H9 (cell line): ENCODE measurements around the gene PLCZ1. TPM values are rescaled to one million over a fixed set of nuclear protein-coding genes. Genes with fewer than 3 reads are reported as not detected.
"Not testable (repeated sequence)": the region's sequence is repeated elsewhere in the genome, so short reads cannot be mapped to it uniquely, and the experiment has no call there.

Source experiments
- DNase-seq: peaks from one replicate; pipeline ENCODE4 v3.0.0-alpha.2; 2017
- H2AFZ ChIP-seq: one replicate; pipeline ENCODE4 v1.6.1; 2013; ENCODE audit warnings: mild to moderate bottlenecking, low read length, control low read depth, moderate library complexity
- H2AK5ac ChIP-seq: 2 replicates; pipeline ENCODE4 v1.6.1; 2013; ENCODE audit warnings: low read length, control low read depth, mixed read lengths; ENCODE audit not compliant: insufficient read length
- H2BK120ac ChIP-seq: one replicate; pipeline ENCODE4 v1.6.1; 2013; ENCODE audit warnings: low read depth, mild to moderate bottlenecking, low read length, control low read depth, inconsistent platforms; ENCODE audit not compliant: poor library complexity, severe bottlenecking
- H2BK12ac ChIP-seq: 2 replicates; pipeline ENCODE4 v1.6.1; 2013; ENCODE audit warnings: low read length, control low read depth, mixed read lengths, low read depth; ENCODE audit not compliant: insufficient read length
- H2BK15ac ChIP-seq: 2 replicates; pipeline ENCODE4 v1.6.1; 2013; ENCODE audit warnings: low read depth, low read length, control low read depth
- H2BK20ac ChIP-seq: one replicate; pipeline ENCODE4 v1.6.1; 2013; ENCODE audit warnings: low read depth, mild to moderate bottlenecking, low read length, control low read depth, inconsistent platforms; ENCODE audit not compliant: poor library complexity, severe bottlenecking
- H2BK5ac ChIP-seq: 2 replicates; pipeline ENCODE4 v1.6.1; 2013; ENCODE audit warnings: low read length, control low read depth, mixed read lengths; ENCODE audit not compliant: insufficient read length
- H3K14ac ChIP-seq: 2 replicates; pipeline ENCODE4 v1.6.1; 2013; ENCODE audit warnings: low read length, control low read depth; ENCODE audit not compliant: insufficient read depth
- H3K18ac ChIP-seq: 2 replicates; pipeline ENCODE4 v1.6.1; 2013; ENCODE audit warnings: low read depth, mild to moderate bottlenecking, mixed read lengths, low read length, control low read depth; ENCODE audit not compliant: insufficient read length
- H3K23ac ChIP-seq: 2 replicates; pipeline ENCODE4 v1.6.1; 2013; ENCODE audit warnings: low read length, control low read depth, mixed read lengths, low read depth; ENCODE audit not compliant: insufficient read length
- H3K23me2 ChIP-seq: 2 replicates; pipeline ENCODE4 v1.6.1; 2013; ENCODE audit warnings: low read depth, mild to moderate bottlenecking, mixed read lengths, low read length, control low read depth; ENCODE audit not compliant: insufficient read length, poor library complexity, severe bottlenecking
- H3K27ac ChIP-seq: 2 replicates; pipeline ENCODE4 v1.5.1; 2013; ENCODE audit warnings: low read length, control low read depth, mixed read lengths, low read depth; ENCODE audit not compliant: insufficient read length
- H3K27me3 ChIP-seq: 2 replicates; pipeline ENCODE4 v1.6.1; 2013; ENCODE audit warnings: low read length, control low read depth, inconsistent platforms; ENCODE audit not compliant: insufficient read depth
- H3K4ac ChIP-seq: 2 replicates; pipeline ENCODE4 v1.6.1; 2013; ENCODE audit warnings: low read depth, mild to moderate bottlenecking, control low read depth, inconsistent platforms, low read length, moderate library complexity
- H3K4me1 ChIP-seq: 2 replicates; pipeline ENCODE4 v1.6.1; 2013; ENCODE audit warnings: low read length, control low read depth, inconsistent platforms; ENCODE audit not compliant: insufficient read depth
- H3K4me2 ChIP-seq: 2 replicates; pipeline ENCODE4 v1.6.1; 2013; ENCODE audit warnings: low read length, control low read depth, mixed read lengths; ENCODE audit not compliant: insufficient read length, insufficient read depth
- H3K56ac ChIP-seq: 2 replicates; pipeline ENCODE4 v1.6.1; 2013; ENCODE audit warnings: low read depth, mild to moderate bottlenecking, mixed read lengths, low read length, control low read depth; ENCODE audit not compliant: insufficient read length
- H3K79me1 ChIP-seq: 2 replicates; pipeline ENCODE4 v1.6.1; 2013; ENCODE audit warnings: low read depth, mild to moderate bottlenecking, moderate library complexity, low read length, control low read depth, inconsistent platforms; ENCODE audit not compliant: insufficient read depth, poor library complexity, severe bottlenecking
- H3K79me2 ChIP-seq: 2 replicates; pipeline ENCODE4 v1.6.1; 2013; ENCODE audit warnings: low read length, control low read depth, inconsistent platforms; ENCODE audit not compliant: insufficient read depth
- H3K9ac ChIP-seq: 2 replicates; pipeline ENCODE4 v1.6.1; 2013; ENCODE audit warnings: low read length, control low read depth, mixed read lengths; ENCODE audit not compliant: insufficient read length; ENCODE audit errors: extremely low read depth
- H3K9me3 ChIP-seq: one replicate; pipeline ENCODE4 v1.6.1; 2013; ENCODE audit warnings: low read depth, low read length, inconsistent platforms; ENCODE audit not compliant: control insufficient read depth
- H3T11ph ChIP-seq: one replicate; pipeline ENCODE4 v1.6.1; 2013; ENCODE audit warnings: mild to moderate bottlenecking, low read length, control low read depth, inconsistent platforms
- H4K20me1 ChIP-seq: one replicate; pipeline ENCODE4 v1.6.1; 2013; ENCODE audit not compliant: control insufficient read depth, insufficient read length, insufficient read depth
- H4K5ac ChIP-seq: 2 replicates; pipeline ENCODE4 v1.6.1; 2013; ENCODE audit warnings: low read depth, mild to moderate bottlenecking, mixed read lengths, low read length, control low read depth; ENCODE audit not compliant: insufficient read length
- H4K8ac ChIP-seq: replicated peaks from 2 replicates; pipeline ENCODE4 v1.6.1; 2013; ENCODE audit warnings: low read length, control low read depth, mixed read lengths, low read depth; ENCODE audit not compliant: insufficient read length
- H4K91ac ChIP-seq: 2 replicates; pipeline ENCODE4 v1.6.1; 2013; ENCODE audit warnings: low read depth, mild to moderate bottlenecking, moderate library complexity, mixed read lengths, low read length, control low read depth; ENCODE audit not compliant: insufficient read length
- H3K27ac Mint-ChIP-seq, 3 experiments: 2 replicates in 2 of 3; 3 replicates in 1 of 3; pipeline ENCODE4 v1.8.0; 2020 to 2021; ENCODE audit warnings: mixed read lengths in 3 of 3, mild to moderate bottlenecking in 1 of 3, moderate library complexity in 1 of 3
- H3K27me3 Mint-ChIP-seq: 2 replicates; pipeline ENCODE4 v1.8.0; 2021; ENCODE audit warnings: low read depth, mild to moderate bottlenecking, moderate library complexity, mixed read lengths
- H3K36me3 Mint-ChIP-seq, 3 experiments: 2 replicates in 2 of 3; 3 replicates in 1 of 3; pipeline ENCODE4 v1.8.0; 2020 to 2021; ENCODE audit warnings: low read depth in 3 of 3, mixed read lengths in 3 of 3; ENCODE audit not compliant: insufficient read depth in 1 of 3
- H3K4me1 Mint-ChIP-seq, 2 experiments: 2 replicates each; pipeline ENCODE4 v1.8.0; 2020; ENCODE audit warnings: mixed read lengths in 2 of 2
- H3K4me3 Mint-ChIP-seq, 2 experiments: 2 replicates in 1 of 2; 3 replicates in 1 of 2; pipeline ENCODE4 v1.8.0; 2020 to 2021; ENCODE audit warnings: mild to moderate bottlenecking in 2 of 2, mixed read lengths in 2 of 2, moderate library complexity in 1 of 2
- H3K9me3 Mint-ChIP-seq, 2 experiments: 2 replicates in 1 of 2; 3 replicates in 1 of 2; pipeline ENCODE4 v1.8.0; 2020; ENCODE audit warnings: mild to moderate bottlenecking in 2 of 2, mixed read lengths in 2 of 2, moderate library complexity in 1 of 2
- WGBS: extraction: QIAGEN DNeasy Blood & Tissue Kit; methylation state at CpG from one replicate; pipeline ENCODE4 v1.1.7; 2013; ENCODE audit warnings: missing lambda C conversion rate, low lambda C conversion rate, mixed read lengths; ENCODE audit not compliant: insufficient read length; ENCODE audit errors: extremely low coverage; 5-methylcytosine and 5-hydroxymethylcytosine counted together
- long read RNA-seq: library from polyadenylated mRNA; unstranded; transcript quantifications from one replicate; pipeline ENCODE4 v2.0.0, GENCODE V29; 2020
- total RNA-seq: library from RNA; stranded (reverse); gene quantifications from 2 replicates; pipeline ENCODE4 v1.2.1, GENCODE V29; 2021
- TF ChIP-seq, protein P1 (sequence below): fragments of 200-600 bp; sonication (generic); conservative IDR thresholded peaks from 3 replicates; pipeline ENCODE4 v1.8.0; 2021; ENCODE audit warnings: antibody characterized with exemption, mild to moderate bottlenecking

PLCZ1 gene, protein sequence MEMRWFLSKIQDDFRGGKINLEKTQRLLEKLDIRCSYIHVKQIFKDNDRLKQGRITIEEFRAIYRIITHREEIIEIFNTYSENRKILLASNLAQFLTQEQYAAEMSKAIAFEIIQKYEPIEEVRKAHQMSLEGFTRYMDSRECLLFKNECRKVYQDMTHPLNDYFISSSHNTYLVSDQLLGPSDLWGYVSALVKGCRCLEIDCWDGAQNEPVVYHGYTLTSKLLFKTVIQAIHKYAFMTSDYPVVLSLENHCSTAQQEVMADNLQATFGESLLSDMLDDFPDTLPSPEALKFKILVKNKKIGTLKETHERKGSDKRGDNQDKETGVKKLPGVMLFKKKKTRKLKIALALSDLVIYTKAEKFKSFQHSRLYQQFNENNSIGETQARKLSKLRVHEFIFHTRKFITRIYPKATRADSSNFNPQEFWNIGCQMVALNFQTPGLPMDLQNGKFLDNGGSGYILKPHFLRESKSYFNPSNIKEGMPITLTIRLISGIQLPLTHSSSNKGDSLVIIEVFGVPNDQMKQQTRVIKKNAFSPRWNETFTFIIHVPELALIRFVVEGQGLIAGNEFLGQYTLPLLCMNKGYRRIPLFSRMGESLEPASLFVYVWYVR
- total RNA-seq: not detected in 2 replicates
- long read RNA-seq: 0 reads

DNA sequence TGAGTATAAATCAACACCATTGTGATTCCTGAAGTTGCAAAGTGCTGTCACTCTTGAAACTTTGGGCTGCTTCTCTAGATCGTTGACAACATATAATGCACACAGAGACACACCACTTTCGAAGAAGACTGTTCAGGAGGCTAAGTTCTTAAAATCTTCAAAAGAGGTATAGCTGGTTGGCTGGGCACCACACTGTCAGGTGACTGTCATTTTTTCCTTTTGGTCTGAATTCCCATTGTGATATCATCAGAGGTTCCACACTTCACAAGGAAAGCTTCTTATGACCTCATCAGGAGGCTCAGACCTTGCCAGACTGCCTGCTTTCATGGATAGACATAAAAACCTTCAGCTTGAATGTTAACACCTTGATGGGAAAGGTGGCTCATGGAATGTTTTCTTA lies at the start of gene PLCZ1, which contains the start of gene CAPZA3:
Gene PLCZ1, minus strand, starts transcription at position 194 of the 400 bp plus-strand sequence. CDS start 641 bp downstream, outside the sequence.
Gene CAPZA3, plus strand, starts transcription at position 301 of the 400 bp plus-strand sequence. CDS start 150 bp downstream, outside the sequence.
- no peak within 1 kb of the TSS for H3K4ac ChIP-seq
- Mint-ChIP-seq H3K9me3 (peaks cover 19 to 21% of the 10 kb centered on the region in 2 experiments), H3K27me3 (no peaks in the 10 kb centered on the region), H3K27ac (no peak within 1 kb of the TSS), H3K4me3 (no peak within 1 kb of the TSS), H3K4me1 (no peaks in the 10 kb centered on the region), H3K36me3 (peaks cover 11 to 22% (median 11%) of the 10 kb centered on the region in 3 experiments; a peak in 6 of 7 replicates)
- H3K79me2 ChIP-seq: no peaks in the 10 kb centered on the region
- H2BK15ac ChIP-seq: no peak within 1 kb of the TSS
- H3T11ph ChIP-seq: no peak within 1 kb of the TSS
- H2BK120ac ChIP-seq: no peak within 1 kb of the TSS
- no peak within 1 kb of the TSS for H3K56ac ChIP-seq
- no peaks in the 10 kb centered on the region for H4K20me1 ChIP-seq
- H2AK5ac ChIP-seq: no peak within 1 kb of the TSS
- no peak within 1 kb of the TSS for H2BK20ac ChIP-seq
- no peaks in the 10 kb centered on the region for H3K4me1 ChIP-seq
- H3K27ac ChIP-seq: no peak within 1 kb of the TSS
- no peak within 1 kb of the TSS for H2AFZ ChIP-seq
- H4K8ac ChIP-seq: no peak within 1 kb of the TSS
- H4K5ac ChIP-seq: no peak within 1 kb of the TSS
- no peaks in the 10 kb centered on the region for H3K79me1 ChIP-seq
- no peak within 1 kb of the TSS for H4K91ac ChIP-seq
- no peak for DNase-seq
- no peak within 1 kb of the TSS for H2BK12ac ChIP-seq
- TF ChIP-seq, protein P1, sequence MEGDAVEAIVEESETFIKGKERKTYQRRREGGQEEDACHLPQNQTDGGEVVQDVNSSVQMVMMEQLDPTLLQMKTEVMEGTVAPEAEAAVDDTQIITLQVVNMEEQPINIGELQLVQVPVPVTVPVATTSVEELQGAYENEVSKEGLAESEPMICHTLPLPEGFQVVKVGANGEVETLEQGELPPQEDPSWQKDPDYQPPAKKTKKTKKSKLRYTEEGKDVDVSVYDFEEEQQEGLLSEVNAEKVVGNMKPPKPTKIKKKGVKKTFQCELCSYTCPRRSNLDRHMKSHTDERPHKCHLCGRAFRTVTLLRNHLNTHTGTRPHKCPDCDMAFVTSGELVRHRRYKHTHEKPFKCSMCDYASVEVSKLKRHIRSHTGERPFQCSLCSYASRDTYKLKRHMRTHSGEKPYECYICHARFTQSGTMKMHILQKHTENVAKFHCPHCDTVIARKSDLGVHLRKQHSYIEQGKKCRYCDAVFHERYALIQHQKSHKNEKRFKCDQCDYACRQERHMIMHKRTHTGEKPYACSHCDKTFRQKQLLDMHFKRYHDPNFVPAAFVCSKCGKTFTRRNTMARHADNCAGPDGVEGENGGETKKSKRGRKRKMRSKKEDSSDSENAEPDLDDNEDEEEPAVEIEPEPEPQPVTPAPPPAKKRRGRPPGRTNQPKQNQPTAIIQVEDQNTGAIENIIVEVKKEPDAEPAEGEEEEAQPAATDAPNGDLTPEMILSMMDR: no peak
- no peak within 1 kb of the TSS for H3K23ac ChIP-seq
- H2BK5ac ChIP-seq: no peak within 1 kb of the TSS
- no peak within 1 kb of the TSS for H3K18ac ChIP-seq
- no peaks in the 10 kb centered on the region for H3K27me3 ChIP-seq
- no peak within 1 kb of the TSS for H3K9ac ChIP-seq
- no CpG with 5 or more reads among the region's 2 CpGs for WGBS
- H3K23me2 ChIP-seq: no peaks in the 10 kb centered on the region
- H3K4me2 ChIP-seq: no peak within 1 kb of the TSS
- H3K14ac ChIP-seq: no peak within 1 kb of the TSS
- H3K9me3 ChIP-seq: no peaks in the 10 kb centered on the region

DNA sequence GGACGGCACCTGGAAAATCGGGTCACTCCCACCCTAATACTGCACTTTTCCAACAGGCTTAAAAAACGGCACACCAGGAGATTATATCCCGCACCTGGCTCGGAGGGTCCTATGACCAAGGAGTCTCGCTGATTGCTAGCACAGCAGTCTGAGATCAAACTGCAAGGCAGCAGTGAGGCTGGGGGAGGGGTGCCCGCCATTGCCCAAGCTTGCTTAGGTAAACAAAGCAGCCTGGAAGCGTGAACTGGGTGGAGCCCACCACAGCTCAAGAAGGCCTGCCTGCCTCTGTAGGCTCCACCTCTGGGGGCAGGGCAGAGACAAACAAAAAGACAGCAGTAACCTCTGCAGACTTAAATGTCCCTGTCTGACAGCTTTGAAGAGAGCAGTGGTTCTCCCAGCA lies 47.7 kb upstream of the PLCZ1 start:
- H3K27me3 Mint-ChIP-seq, H3K79me1 ChIP-seq, H4K20me1 ChIP-seq, H2BK15ac ChIP-seq, H3K23me2 ChIP-seq, H4K5ac ChIP-seq, H4K8ac ChIP-seq, H3K4me2 ChIP-seq, H2AK5ac ChIP-seq, H3K27me3 ChIP-seq, H3K14ac ChIP-seq, H3K79me2 ChIP-seq, H3K9me3 ChIP-seq, H3K9ac ChIP-seq, H3K23ac ChIP-seq, H2BK20ac ChIP-seq, H3K4me3 Mint-ChIP-seq, H3K4ac ChIP-seq, H3K56ac ChIP-seq, DNase-seq, H2AFZ ChIP-seq, H3K27ac Mint-ChIP-seq, H3K27ac ChIP-seq, H3K4me1 Mint-ChIP-seq, H2BK12ac ChIP-seq, H3K18ac ChIP-seq, H3T11ph ChIP-seq, H2BK120ac ChIP-seq, H2BK5ac ChIP-seq, H3K4me1 ChIP-seq, H4K91ac ChIP-seq: not testable (repeated sequence)
- no CpG with 5 or more reads among the region's 8 CpGs for WGBS
- Mint-ChIP-seq H3K36me3 (peaks cover 19 to 48% (median 23%) of the 10 kb centered on the region in 3 experiments), H3K9me3 (peaks cover 38 to 54% of the 10 kb centered on the region in 2 experiments)
